ENCODE measurements around the gene LRP11.
"Not testable (repeated sequence)": the region's sequence is repeated elsewhere in the genome, so short reads cannot be mapped to it uniquely, and the experiment has no call there.

DNA sequence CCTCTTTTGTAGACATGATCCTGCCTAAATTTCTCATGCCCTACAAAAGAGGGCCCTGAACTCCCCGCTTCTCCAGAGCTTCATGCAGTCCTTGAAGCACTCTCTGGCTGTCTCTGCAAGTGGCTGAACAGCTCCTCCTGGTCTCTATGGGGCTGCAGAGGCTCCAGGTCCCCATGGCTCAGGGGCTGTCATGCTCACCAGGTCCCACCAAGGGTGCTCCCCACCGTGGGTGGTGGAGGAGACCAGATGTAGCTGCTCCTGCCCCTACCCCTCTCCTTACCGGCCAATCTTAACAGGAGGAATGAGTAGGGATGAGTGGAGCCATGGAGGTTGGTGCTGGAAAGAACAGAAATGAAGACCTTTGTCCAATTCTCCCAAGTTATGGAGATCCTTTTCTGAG is 48.5 kb upstream of the LRP11 start:
- TF ChIP-seq, protein P1, sequence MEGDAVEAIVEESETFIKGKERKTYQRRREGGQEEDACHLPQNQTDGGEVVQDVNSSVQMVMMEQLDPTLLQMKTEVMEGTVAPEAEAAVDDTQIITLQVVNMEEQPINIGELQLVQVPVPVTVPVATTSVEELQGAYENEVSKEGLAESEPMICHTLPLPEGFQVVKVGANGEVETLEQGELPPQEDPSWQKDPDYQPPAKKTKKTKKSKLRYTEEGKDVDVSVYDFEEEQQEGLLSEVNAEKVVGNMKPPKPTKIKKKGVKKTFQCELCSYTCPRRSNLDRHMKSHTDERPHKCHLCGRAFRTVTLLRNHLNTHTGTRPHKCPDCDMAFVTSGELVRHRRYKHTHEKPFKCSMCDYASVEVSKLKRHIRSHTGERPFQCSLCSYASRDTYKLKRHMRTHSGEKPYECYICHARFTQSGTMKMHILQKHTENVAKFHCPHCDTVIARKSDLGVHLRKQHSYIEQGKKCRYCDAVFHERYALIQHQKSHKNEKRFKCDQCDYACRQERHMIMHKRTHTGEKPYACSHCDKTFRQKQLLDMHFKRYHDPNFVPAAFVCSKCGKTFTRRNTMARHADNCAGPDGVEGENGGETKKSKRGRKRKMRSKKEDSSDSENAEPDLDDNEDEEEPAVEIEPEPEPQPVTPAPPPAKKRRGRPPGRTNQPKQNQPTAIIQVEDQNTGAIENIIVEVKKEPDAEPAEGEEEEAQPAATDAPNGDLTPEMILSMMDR (IDR thresholded peaks at IDR 0.05; ENCODE audit: insufficient read depth, low read length) = not testable (repeated sequence)
- TF ChIP-seq POLR2AphosphoS5 (IDR thresholded peaks at IDR 0.05; ENCODE audit: low read depth); GABPA (IDR thresholded peaks at IDR 0.05; ENCODE audit: low read depth); SPI1 (IDR thresholded peaks at IDR 0.05; ENCODE audit: borderline replicate concordance, low read depth): not testable (repeated sequence)
- TF ChIP-seq, protein P2, sequence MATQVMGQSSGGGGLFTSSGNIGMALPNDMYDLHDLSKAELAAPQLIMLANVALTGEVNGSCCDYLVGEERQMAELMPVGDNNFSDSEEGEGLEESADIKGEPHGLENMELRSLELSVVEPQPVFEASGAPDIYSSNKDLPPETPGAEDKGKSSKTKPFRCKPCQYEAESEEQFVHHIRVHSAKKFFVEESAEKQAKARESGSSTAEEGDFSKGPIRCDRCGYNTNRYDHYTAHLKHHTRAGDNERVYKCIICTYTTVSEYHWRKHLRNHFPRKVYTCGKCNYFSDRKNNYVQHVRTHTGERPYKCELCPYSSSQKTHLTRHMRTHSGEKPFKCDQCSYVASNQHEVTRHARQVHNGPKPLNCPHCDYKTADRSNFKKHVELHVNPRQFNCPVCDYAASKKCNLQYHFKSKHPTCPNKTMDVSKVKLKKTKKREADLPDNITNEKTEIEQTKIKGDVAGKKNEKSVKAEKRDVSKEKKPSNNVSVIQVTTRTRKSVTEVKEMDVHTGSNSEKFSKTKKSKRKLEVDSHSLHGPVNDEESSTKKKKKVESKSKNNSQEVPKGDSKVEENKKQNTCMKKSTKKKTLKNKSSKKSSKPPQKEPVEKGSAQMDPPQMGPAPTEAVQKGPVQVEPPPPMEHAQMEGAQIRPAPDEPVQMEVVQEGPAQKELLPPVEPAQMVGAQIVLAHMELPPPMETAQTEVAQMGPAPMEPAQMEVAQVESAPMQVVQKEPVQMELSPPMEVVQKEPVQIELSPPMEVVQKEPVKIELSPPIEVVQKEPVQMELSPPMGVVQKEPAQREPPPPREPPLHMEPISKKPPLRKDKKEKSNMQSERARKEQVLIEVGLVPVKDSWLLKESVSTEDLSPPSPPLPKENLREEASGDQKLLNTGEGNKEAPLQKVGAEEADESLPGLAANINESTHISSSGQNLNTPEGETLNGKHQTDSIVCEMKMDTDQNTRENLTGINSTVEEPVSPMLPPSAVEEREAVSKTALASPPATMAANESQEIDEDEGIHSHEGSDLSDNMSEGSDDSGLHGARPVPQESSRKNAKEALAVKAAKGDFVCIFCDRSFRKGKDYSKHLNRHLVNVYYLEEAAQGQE (IDR thresholded peaks at IDR 0.05; ENCODE audit: insufficient replicate concordance, low read depth) = not testable (repeated sequence)

Data from HL-60 (cell line).